Skeletal muscle satellite cell (primary cell): ENCODE results near the gene SARM1.

Experiments
- H3K27me3 ChIP-seq: 2 replicates; pipeline ENCODE4 v1.7.0; 2013; ENCODE audit warnings: low read length; ENCODE audit not compliant: control insufficient read depth, insufficient read depth
- H3K36me3 ChIP-seq: 2 replicates; pipeline ENCODE4 v1.7.0; 2013; ENCODE audit warnings: mild to moderate bottlenecking, control low read depth, low read length; ENCODE audit not compliant: insufficient read depth
- H3K4me1 ChIP-seq: 2 replicates; pipeline ENCODE4 v1.7.0; 2013; ENCODE audit warnings: low read length; ENCODE audit not compliant: control insufficient read depth, insufficient read depth
- H3K4me2 ChIP-seq: 2 replicates; pipeline ENCODE4 v1.7.0; 2013; ENCODE audit warnings: mild to moderate bottlenecking, low read length
- H3K4me3 ChIP-seq: 2 replicates; pipeline ENCODE4 v1.7.0; 2013; ENCODE audit warnings: low read length
- H3K9ac ChIP-seq: 2 replicates; pipeline ENCODE4 v1.7.0; 2013; ENCODE audit warnings: mild to moderate bottlenecking, low read depth, low read length, moderate library complexity
- H3K9me3 ChIP-seq: replicated peaks from 2 replicates; pipeline ENCODE4 v1.7.0; 2013; ENCODE audit warnings: mild to moderate bottlenecking, control low read depth, low read length

The SARM1 gene

DNA sequence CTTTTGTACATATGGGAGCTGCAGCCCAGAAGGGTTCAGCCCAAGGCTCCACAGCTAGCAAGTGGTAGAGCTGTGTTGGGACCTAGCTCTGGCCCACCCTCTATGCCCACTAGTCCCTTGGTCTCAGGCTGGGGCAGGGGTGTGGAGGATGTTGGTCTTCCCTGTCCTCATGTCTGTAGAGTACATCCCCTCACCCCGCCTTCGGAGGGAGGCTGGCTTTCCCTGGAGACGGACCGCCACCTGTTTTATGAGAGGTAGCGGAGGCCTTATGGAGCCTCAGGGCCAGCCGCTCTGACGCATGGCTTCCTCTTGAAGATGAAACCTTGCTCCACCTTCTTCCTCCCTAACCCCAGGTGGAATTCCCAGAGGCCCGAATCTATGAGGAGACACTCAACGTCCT, 27.5 kb upstream of the SARM1 start:
- Histone ChIP-seq H3K4me3 (no peak overlapping the region), H3K9me3 (no peaks in the 10 kb centered on the region), H3K4me1 (peaks cover 30% of the 10 kb centered on the region), H3K9ac (no peak overlapping the region), H3K36me3 (peaks cover 86% of the 10 kb centered on the region), H3K27me3 (no peaks in the 10 kb centered on the region), H3K4me2 (no peak overlapping the region)

DNA sequence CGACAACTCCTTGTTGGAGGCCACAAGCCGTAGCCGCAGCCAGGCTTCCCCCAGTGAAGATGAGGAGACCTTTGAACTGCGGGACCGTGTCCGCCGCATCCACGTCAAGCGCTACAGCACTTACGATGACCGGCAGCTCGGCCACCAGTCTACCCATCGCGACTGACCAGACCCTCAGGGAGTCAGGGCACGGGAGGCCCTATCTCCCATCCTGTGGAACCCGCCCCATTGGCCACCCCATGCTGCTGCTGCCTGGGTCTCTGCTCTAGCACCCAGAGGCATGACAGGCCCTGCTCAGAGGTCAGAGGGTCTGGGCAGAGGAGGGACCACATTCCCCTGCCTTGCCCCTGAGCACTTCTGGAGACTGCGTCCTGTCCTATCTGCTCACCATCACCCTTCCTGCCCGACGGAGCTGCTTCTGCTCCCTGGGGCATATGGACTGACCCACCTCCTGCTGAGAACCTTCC, 27.0 kb upstream of the SARM1 start:
- no peak overlapping the region for H3K4me2 ChIP-seq
- peaks cover 89% of the 10 kb centered on the region for H3K36me3 ChIP-seq
- H3K9me3 ChIP-seq, result no peaks in the 10 kb centered on the region
- H3K9ac ChIP-seq, result no peak overlapping the region
- no peak overlapping the region for H3K4me3 ChIP-seq
- H3K27me3 ChIP-seq, result no peaks in the 10 kb centered on the region
- peaks cover 30% of the 10 kb centered on the region for H3K4me1 ChIP-seq

DNA sequence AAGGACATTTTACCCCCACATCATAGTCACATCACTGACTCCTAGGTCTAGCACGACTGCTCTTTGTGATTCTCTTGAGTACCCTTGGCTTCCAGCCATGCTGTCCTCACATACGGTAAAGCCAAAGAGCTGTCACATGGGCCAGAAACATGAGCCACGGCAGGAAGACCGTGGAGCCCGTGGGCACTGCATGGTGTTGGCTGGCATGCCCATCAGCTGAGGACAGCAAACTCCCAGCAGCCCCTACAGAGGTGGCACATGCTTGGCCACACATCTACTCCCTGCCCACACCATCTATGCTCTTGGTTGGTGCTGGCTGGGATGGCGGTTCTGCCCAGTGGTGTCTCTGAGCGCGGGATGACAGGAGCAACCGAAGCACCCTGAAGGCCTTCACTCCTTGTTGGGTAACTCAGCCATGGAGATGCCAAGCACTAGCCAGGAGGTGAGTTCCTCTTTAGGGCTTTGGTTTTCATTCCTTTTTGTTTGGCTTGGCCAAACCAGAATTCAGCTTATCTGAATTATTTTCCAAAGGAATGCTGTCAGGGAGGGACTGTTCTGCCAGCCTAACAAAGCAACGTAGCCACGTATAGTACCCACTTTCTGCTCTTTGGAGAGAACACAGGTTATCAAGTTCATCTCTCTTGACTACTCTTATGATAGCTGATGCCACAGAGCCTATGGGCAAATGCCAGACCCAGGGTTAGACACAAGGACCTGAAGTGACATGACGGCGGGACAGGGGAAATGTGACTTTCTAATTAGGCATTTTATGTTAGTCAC, 25.9 kb upstream of the SARM1 start:
- no peaks in the 10 kb centered on the region for H3K27me3 ChIP-seq
- peaks cover 30% of the 10 kb centered on the region for H3K4me1 ChIP-seq
- H3K9ac ChIP-seq, result no peak overlapping the region
- peaks cover 90% of the 10 kb centered on the region for H3K36me3 ChIP-seq
- H3K4me3 ChIP-seq, result no peak overlapping the region
- no peak overlapping the region for H3K4me2 ChIP-seq
- no peaks in the 10 kb centered on the region for H3K9me3 ChIP-seq

DNA sequence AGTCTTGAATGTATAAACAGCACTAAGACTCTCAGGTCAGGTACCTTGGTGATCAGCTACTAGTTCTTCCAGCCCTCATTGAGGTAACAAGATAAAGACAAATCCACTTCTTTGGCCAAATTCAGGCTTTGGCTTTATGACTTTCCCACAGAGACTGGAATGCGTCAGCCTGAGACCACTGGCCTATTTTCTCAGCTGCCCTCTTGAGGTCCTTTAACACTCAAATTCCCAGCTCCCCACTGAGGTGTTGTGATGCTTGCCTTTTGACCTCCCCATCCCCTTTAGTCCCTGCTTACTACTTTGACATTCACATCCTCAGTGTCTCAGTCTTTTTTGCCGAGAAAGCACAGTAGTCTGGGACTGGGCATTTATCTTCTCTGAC, 25.3 kb upstream of the SARM1 start:
- Histone ChIP-seq H3K4me3 (no peak overlapping the region), H3K4me2 (no peak overlapping the region), H3K27me3 (no peaks in the 10 kb centered on the region), H3K4me1 (peaks cover 30% of the 10 kb centered on the region), H3K36me3 (peaks cover 92% of the 10 kb centered on the region), H3K9ac (peak overlapping the region; percentile 34), H3K9me3 (no peaks in the 10 kb centered on the region)

DNA sequence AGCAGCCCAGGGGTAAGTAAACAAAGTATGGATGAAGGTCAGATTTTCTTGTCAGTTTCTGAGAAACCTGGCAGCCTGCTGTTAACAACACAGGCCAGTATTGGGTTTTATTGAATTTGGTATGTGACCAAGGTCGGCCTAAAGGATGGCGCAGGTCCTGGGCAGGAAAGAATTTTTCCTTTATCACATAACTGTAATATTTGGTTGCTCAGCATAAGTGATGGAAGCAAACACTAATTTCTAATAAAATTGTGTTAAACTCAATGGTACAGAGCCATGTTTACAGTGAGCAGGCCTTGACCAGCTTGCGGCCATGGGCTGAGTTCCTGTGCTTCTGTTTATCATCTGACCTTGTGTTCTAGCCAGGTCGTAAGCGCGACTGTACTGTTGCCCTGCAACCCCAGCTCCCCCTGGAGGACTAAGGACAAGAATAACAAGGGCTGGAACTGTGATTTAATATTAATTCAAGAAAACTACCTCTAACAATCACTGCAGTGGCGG, 24.7 kb upstream of the SARM1 start:
- H3K4me3 ChIP-seq, result no peak overlapping the region
- no peaks in the 10 kb centered on the region for H3K9me3 ChIP-seq
- peaks cover 91% of the 10 kb centered on the region for H3K36me3 ChIP-seq
- H3K9ac ChIP-seq, result peak overlapping the region; percentile 34
- H3K27me3 ChIP-seq, result no peaks in the 10 kb centered on the region
- H3K4me1 ChIP-seq, result peaks cover 30% of the 10 kb centered on the region
- peak overlapping the region; percentile 10 for H3K4me2 ChIP-seq

DNA sequence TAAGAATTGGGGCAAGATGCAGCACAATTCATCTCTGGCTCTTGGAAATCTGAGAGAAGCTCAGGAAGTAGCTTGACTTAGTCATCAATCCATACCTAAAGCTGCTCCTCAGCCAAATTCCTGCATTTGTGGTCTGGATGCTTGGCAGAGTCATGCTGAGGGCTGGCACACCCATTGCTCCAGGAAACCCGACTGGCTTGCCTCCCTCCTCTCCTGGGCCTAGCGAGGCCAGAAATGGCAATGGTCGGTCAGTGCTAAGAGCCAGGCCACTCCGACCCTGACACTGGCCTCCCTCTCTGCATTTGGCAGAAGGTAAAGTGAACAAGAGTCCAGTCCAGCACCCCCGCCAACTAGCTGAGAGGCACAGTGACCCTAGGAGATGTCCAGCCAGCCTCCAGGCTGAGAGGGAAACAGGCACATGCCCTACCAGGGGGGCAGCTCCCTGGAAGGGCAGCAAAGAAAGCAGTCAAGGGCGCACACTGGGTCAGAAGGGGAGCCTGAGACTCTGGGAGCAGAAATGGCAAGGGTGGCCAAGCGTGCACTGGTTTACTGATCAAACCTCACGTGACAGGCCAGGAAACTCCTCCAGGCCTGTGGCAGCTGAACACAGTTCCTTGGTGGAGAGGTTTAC, 24.1 kb upstream of the SARM1 start:
- H3K4me1 ChIP-seq, result peaks cover 30% of the 10 kb centered on the region
- peak overlapping the region; percentile 10 for H3K4me2 ChIP-seq
- no peak overlapping the region for H3K4me3 ChIP-seq
- H3K36me3 ChIP-seq, result peaks cover 88% of the 10 kb centered on the region
- H3K9me3 ChIP-seq, result no peaks in the 10 kb centered on the region
- peak overlapping the region; percentile 48 for H3K9ac ChIP-seq
- H3K27me3 ChIP-seq, result no peaks in the 10 kb centered on the region

DNA sequence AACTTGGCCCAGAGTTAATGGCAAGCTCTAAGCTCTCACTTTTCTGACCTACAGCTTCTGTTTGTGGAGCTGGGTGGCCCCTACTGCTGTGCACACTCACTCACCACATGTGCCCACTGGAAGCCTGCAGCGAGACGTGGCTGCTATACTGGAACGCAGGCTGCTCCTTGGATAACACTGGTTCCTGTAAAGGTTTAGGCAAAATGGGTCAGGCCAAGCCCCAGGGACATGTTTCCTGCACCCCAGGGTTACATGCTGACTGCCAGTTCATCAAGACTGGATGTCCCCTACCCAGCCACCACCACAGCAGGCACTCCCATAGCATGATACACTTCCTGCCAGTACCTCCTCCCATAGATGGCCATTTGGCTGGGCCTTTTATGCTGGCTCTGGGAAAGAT, 22.5 kb upstream of the SARM1 start:
- peaks cover 30% of the 10 kb centered on the region for H3K4me1 ChIP-seq
- H3K9me3 ChIP-seq, result no peaks in the 10 kb centered on the region
- no peaks in the 10 kb centered on the region for H3K27me3 ChIP-seq
- H3K9ac ChIP-seq, result no peak overlapping the region
- H3K4me2 ChIP-seq, result no peak overlapping the region
- H3K4me3 ChIP-seq, result no peak overlapping the region
- peaks cover 86% of the 10 kb centered on the region for H3K36me3 ChIP-seq

DNA sequence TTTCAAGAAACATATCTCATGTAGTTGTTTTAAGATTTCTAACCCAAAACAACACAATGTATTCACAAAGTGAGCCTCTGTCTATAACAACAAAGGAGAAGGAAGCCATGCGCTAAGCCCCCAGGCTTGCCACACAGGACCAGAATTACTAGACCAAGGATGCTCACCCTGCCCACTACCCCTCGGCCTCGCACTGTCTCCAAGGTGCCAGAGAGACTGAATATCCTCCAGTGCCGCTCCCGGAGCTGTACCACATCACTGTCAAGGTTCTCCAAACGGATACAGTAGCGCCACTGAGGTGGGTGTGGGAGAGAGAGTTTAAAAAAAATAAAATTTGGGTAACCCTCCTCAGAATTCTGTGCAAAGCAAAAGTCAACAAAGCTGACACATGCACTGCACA, 21.2 kb upstream of the SARM1 start:
- H3K36me3 ChIP-seq, result peaks cover 85% of the 10 kb centered on the region
- no peaks in the 10 kb centered on the region for H3K9me3 ChIP-seq
- H3K4me2 ChIP-seq, result no peak overlapping the region
- H3K4me3 ChIP-seq, result no peak overlapping the region
- H3K4me1 ChIP-seq, result peaks cover 30% of the 10 kb centered on the region
- H3K9ac ChIP-seq, result no peak overlapping the region
- no peaks in the 10 kb centered on the region for H3K27me3 ChIP-seq

DNA sequence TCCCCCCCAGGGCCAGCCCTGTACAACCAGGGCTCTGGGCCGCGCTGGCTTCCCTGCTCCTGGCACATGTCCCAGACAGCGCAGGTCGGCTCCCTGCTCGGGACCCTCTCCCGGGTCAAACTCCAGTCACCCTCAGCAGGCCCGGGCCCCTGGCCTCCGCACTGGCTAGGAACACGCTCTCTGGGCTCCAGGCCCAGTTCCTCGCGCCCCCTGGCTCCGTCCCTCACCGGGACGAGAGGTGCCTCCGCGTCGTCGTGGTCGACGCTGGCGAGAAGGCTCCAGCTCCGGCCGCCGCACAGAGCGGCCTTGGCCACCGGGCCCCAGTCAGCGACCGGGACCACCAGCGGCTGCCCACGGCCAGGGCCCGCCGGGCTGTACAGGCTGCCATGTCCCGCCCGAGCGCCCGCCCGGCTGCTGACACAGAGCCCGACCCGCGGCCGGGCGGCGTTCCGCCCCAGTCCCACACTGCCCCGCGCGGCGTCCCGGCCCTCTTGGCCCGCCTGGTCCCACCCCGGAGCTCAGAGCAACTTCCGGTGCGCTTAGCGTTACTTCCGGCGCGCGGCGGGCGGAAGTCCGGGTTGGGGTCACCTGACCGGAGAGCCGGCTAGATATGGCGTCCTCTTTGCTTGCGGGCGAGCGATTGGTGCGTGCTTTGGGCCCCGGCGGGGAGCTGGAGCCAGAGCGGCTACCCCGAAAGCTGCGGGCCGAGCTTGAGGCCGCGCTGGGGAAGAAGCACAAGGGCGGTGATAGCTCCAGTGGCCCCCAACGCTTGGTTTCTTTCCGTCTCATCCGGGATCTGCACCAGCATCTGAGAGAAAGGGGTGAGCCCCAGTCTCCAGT, 14.2 kb upstream of the SARM1 start, which contains the start of gene POLDIP2:
TSS of gene POLDIP2 (minus strand) at position 467 of the 840 bp plus-strand sequence. CDS start at position 388, 79 bp downstream.
- peaks cover 54% of the 10 kb centered on the region for H3K36me3 ChIP-seq
- no peaks in the 10 kb centered on the region for H3K27me3 ChIP-seq

DNA sequence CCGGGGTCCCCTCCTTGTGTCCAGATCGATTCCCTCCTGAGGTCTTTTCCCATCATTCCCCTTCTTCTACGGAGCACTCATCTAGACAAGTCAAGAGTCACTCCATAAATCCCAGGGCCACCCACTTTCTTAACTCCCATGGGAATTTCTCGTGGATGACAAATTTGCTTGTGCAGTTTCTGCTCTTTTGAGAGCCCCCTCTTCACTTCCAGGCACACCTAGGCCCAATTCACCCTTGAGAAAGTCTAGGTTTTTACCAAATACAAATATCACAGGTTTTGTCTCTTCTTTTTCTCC, 13.6 kb upstream of the SARM1 start:
- no peaks in the 10 kb centered on the region for H3K27me3 ChIP-seq
- H3K4me1 ChIP-seq, result peaks cover 17% of the 10 kb centered on the region
- peaks cover 52% of the 10 kb centered on the region for H3K36me3 ChIP-seq
- no peaks in the 10 kb centered on the region for H3K9me3 ChIP-seq
- peak overlapping the region; percentile 99 for H3K4me3 ChIP-seq
- H3K4me2 ChIP-seq, result peak overlapping the region; percentile 78
- peak overlapping the region; percentile 100 for H3K9ac ChIP-seq

More for the DNA sequence above, 14.2 kb upstream of the SARM1 start, which contains the start of gene POLDIP2:
- Histone ChIP-seq H3K4me3 (peak within 1 kb of the TSS; percentile 99), H3K9ac (peak within 1 kb of the TSS; percentile 100), H3K9me3 (no peaks in the 10 kb centered on the region), H3K4me2 (peak within 1 kb of the TSS; percentile 97), H3K4me1 (peaks cover 17% of the 10 kb centered on the region)

DNA sequence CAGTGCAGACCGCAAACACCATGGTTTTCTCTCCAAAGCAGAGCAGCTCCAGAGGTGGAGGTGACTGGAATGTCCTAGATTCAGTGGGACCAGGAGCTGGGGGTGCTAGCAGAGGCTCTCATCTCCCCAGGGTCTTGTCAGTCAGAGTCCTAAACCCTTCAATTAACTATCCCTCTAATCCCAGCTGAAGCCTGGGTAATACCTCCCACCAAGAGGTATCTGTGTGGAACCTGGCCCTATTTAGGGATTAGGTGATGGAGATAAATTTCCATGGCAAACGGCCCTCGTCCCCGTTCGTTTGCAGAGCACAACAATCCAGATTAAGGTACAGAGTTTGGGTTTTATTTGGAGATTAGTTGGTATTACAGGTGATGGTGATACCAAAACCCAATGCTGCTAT, 8.3 kb upstream of the SARM1 start:
- no peaks in the 10 kb centered on the region for H3K9me3 ChIP-seq
- H3K4me2 ChIP-seq, result no peak overlapping the region
- no peaks in the 10 kb centered on the region for H3K27me3 ChIP-seq
- H3K4me3 ChIP-seq, result no peak overlapping the region
- H3K36me3 ChIP-seq, result peaks cover 45% of the 10 kb centered on the region
- peaks cover 4% of the 10 kb centered on the region for H3K4me1 ChIP-seq
- H3K9ac ChIP-seq, result no peak overlapping the region
